Natural killer cell (primary cell): Measurements from ENCODE around the gene HOXB5. TPM values are rescaled to one million over a fixed set of nuclear protein-coding genes. Genes with fewer than 3 reads are reported as not detected.

Experiments used
- ATAC-seq, 3 donors: fragments of 150-1000 bp in 2 of 3; fragments of 200-7000 bp in 1 of 3; cut with Tn5 transposase; 1 replicate in 1 of 3; 2 replicates in 2 of 3; pipeline ENCODE4 v1.10.0; 2021; ENCODE audit warnings: mild to moderate bottlenecking in 2 of 3, moderate library complexity in 2 of 3
- DNase-seq, 2 donors: peaks; one replicate each; pipeline versions ENCODE4 v3.0.0 to v3.0.0-alpha.2; 2013 to 2021; ENCODE audit warnings: mixed read lengths in 1 of 2
- H3K27ac ChIP-seq: one replicate; pipeline ENCODE4 v1.5.1; 2013; ENCODE audit warnings: mild to moderate bottlenecking, low read length
- H3K27me3 ChIP-seq: one replicate; pipeline ENCODE4 v1.6.1; 2013; ENCODE audit warnings: low read length; ENCODE audit not compliant: control insufficient read depth, insufficient read depth
- H3K36me3 ChIP-seq: one replicate; pipeline ENCODE4 v1.6.1; 2013; ENCODE audit warnings: low read length; ENCODE audit not compliant: control insufficient read depth, insufficient read depth
- H3K4me1 ChIP-seq: one replicate; pipeline ENCODE4 v1.6.1; 2013; ENCODE audit warnings: low read length; ENCODE audit not compliant: control insufficient read depth, insufficient read depth
- H3K4me3 ChIP-seq: one replicate; pipeline ENCODE4 v1.5.1; 2013; ENCODE audit warnings: low read length
- H3K9me3 ChIP-seq: one replicate; pipeline ENCODE4 v1.6.1; 2013; ENCODE audit warnings: low read length; ENCODE audit not compliant: control insufficient read depth, insufficient read depth
- H3K27ac Mint-ChIP-seq, 2 donors: one replicate each; pipeline ENCODE4 v1.8.0; 2022; ENCODE audit warnings: mild to moderate bottlenecking in 2 of 2, mixed read lengths in 2 of 2, moderate library complexity in 1 of 2
- H3K27me3 Mint-ChIP-seq, 2 donors: one replicate each; pipeline ENCODE4 v1.8.0; 2022; ENCODE audit warnings: low read depth in 2 of 2, mixed read lengths in 2 of 2
- H3K36me3 Mint-ChIP-seq: one replicate; pipeline ENCODE4 v1.8.0; 2022; ENCODE audit warnings: mixed read lengths
- H3K4me1 Mint-ChIP-seq, 2 donors: one replicate each; pipeline ENCODE4 v1.8.0; 2022; ENCODE audit warnings: mixed read lengths in 2 of 2
- H3K4me3 Mint-ChIP-seq: one replicate; pipeline ENCODE4 v1.8.0; 2022; ENCODE audit warnings: mild to moderate bottlenecking, moderate library complexity, mixed read lengths
- H3K9me3 Mint-ChIP-seq, 2 donors: one replicate each; pipeline ENCODE4 v1.8.0; 2022; ENCODE audit warnings: mixed read lengths in 2 of 2
- CTCF ChIP-seq: fragments of 200-600 bp; IDR thresholded peaks from one replicate; pipeline ENCODE4 v1.8.0; 2022; ENCODE audit warnings: antibody characterized with exemption
- WGBS: methylation state at CpG from one replicate; pipeline ENCODE4 v1.1.7; 2013; ENCODE audit warnings: missing lambda C conversion rate; ENCODE audit not compliant: insufficient coverage; 5-methylcytosine and 5-hydroxymethylcytosine counted together
- intact Hi-C: fragments of 100-400 bp; cut with micrococcal nuclease; formaldehyde crosslinking; loops from one replicate; pipeline ENCODE4 v1.14.2; 2022
- total RNA-seq, 4 donors: library from RNA; stranded (reverse); fragments of 120-200 nt in 1 of 4; gene quantifications; one replicate each; pipeline versions ENCODE4 v1.2.3 to v1.2.4, GENCODE V29; 2013 to 2022

The HOXB5 gene
- total RNA-seq, 3 donors from 2014 or later (not counting 1 experiment from before 2014, with no cell fraction given) = not detected

DNA sequence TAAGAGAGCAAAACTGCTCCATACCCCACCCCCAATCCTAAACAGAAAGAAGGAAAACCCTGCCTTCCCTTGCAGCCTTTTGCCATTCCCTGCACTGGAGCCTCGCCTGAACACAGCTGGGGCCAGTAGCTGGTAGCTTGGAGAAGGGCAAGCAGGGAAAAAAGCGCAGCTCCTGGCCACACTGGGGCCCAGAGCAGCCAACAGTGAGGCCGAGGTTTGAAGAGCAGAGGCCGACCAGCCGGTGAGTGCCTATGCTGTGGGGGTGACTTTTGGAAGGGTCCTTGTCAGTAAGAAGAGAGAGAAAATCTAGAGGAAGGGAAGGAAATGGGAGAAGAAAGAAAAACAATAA lies 35.8 kb upstream of the HOXB5 start:
- TF ChIP-seq CTCF = no peak
- H3K9me3 ChIP-seq = no peaks in the 10 kb centered on the region
- peaks cover 74 to 87% of the 10 kb centered on the region in 2 donors for H3K27me3 Mint-ChIP-seq
- H3K4me1 ChIP-seq = peaks cover 36% of the 10 kb centered on the region
- no peak overlapping the region for H3K27ac Mint-ChIP-seq
- H3K36me3 Mint-ChIP-seq = no peaks in the 10 kb centered on the region
- no peaks in the 10 kb centered on the region for H3K9me3 Mint-ChIP-seq
- H3K36me3 ChIP-seq = no peaks in the 10 kb centered on the region
- H3K4me1 Mint-ChIP-seq = peaks cover 18 to 25% of the 10 kb centered on the region in 2 donors
- ATAC-seq (no peak), DNase-seq (no peak)
- peaks cover 65% of the 10 kb centered on the region for H3K27me3 ChIP-seq
- intact Hi-C loops = no loop called here
- H3K4me3 ChIP-seq = no peak overlapping the region
- no peak overlapping the region for H3K27ac ChIP-seq
- WGBS = 89% methylated on average over 5 of the region's 5 CpGs
- H3K4me3 Mint-ChIP-seq = no peak overlapping the region

- Mint-ChIP-seq H3K36me3 (no peaks in the 10 kb centered on the region), H3K4me1 (peaks cover 18 to 25% of the 10 kb centered on the region in 2 donors), H3K9me3 (no peaks in the 10 kb centered on the region), H3K4me3 (no peak overlapping the region), H3K27me3 (peaks cover 74 to 87% of the 10 kb centered on the region in 2 donors), H3K27ac (no peak overlapping the region)
- H3K4me3 ChIP-seq = no peak overlapping the region
- H3K4me1 ChIP-seq = peaks cover 31% of the 10 kb centered on the region
- WGBS = 43% methylated on average over 5 of the region's 5 CpGs
- no peak overlapping the region for H3K27ac ChIP-seq
- ATAC-seq = no peak
- no peaks in the 10 kb centered on the region for H3K9me3 ChIP-seq
- peaks cover 62% of the 10 kb centered on the region for H3K27me3 ChIP-seq
- intact Hi-C loops = no loop called here
- no peak for DNase-seq
- TF ChIP-seq CTCF = no peak
- no peaks in the 10 kb centered on the region for H3K36me3 ChIP-seq
These were observed 35.3 kb upstream of the HOXB5 start for GRCh38 chr17:48628649-48629410.

GRCh38 chr17:48627623-48628521 lies 34.3 kb upstream of the HOXB5 start:
- intact Hi-C loops = no loop called here
- Histone ChIP-seq H3K27me3 (peaks cover 64% of the 10 kb centered on the region), H3K27ac (no peak overlapping the region), H3K4me3 (no peak overlapping the region), H3K4me1 (peaks cover 28% of the 10 kb centered on the region), H3K36me3 (no peaks in the 10 kb centered on the region), H3K9me3 (no peaks in the 10 kb centered on the region)
- H3K27ac Mint-ChIP-seq = no peak overlapping the region
- H3K27me3 Mint-ChIP-seq = peaks cover 80 to 90% of the 10 kb centered on the region in 2 donors
- WGBS = 78% methylated on average over 27 of the region's 27 CpGs
- TF ChIP-seq CTCF = no peak
- H3K9me3 Mint-ChIP-seq = no peaks in the 10 kb centered on the region
- no peak for ATAC-seq
- no peak for DNase-seq
- H3K36me3 Mint-ChIP-seq = no peaks in the 10 kb centered on the region
- H3K4me1 Mint-ChIP-seq = peaks cover 18 to 22% of the 10 kb centered on the region in 2 donors
- peak overlapping the region; percentile 64 for H3K4me3 Mint-ChIP-seq
